IPS-15b (cell line): Measurements from ENCODE around the gene LHCGR.
A peak's percentile ranks its signal among the peaks of the same experiment; 100 is the strongest.

Experiments
- H3K27me3 ChIP-seq: one replicate; pipeline ENCODE4 v1.6.1; 2013; ENCODE audit warnings: low read length; ENCODE audit not compliant: control insufficient read depth, insufficient read depth
- H3K36me3 ChIP-seq: one replicate; pipeline ENCODE4 v1.6.1; 2013; ENCODE audit warnings: low read length; ENCODE audit not compliant: control insufficient read depth, insufficient read depth
- H3K4me1 ChIP-seq: one replicate; pipeline ENCODE4 v1.6.1; 2013; ENCODE audit warnings: mild to moderate bottlenecking, low read length; ENCODE audit not compliant: control insufficient read depth, insufficient read depth
- H3K4me3 ChIP-seq: one replicate; pipeline ENCODE4 v1.5.1; 2013; ENCODE audit warnings: low read depth, low read length
- H3K9ac ChIP-seq: one replicate; pipeline ENCODE4 v1.6.1; 2013; ENCODE audit warnings: low read depth, mild to moderate bottlenecking, low read length
- H3K9me3 ChIP-seq: one replicate; pipeline ENCODE4 v1.6.1; 2013; ENCODE audit warnings: mild to moderate bottlenecking, low read length; ENCODE audit not compliant: control insufficient read depth, insufficient read depth

Gene LHCGR

GRCh38 chr2:48755473-48755872 is at the start of gene LHCGR:
LHCGR (minus strand) TSS chr2:48755724; CDS start chr2:48755671, 53 bp downstream.
- no peak within 1 kb of the TSS for H3K9ac ChIP-seq
- no peaks in the 10 kb centered on the region for H3K9me3 ChIP-seq
- H3K27me3 ChIP-seq = peaks cover 13% of the 10 kb centered on the region
- H3K4me3 ChIP-seq = peak within 1 kb of the TSS; percentile 62
- H3K4me1 ChIP-seq = peaks cover 13% of the 10 kb centered on the region
- H3K36me3 ChIP-seq = no peaks in the 10 kb centered on the region

- H3K4me1 ChIP-seq = no peaks in the 10 kb centered on the region
- H3K4me3 ChIP-seq = no peak overlapping the region
- H3K36me3 ChIP-seq = no peaks in the 10 kb centered on the region
- H3K9ac ChIP-seq = no peak overlapping the region
- no peaks in the 10 kb centered on the region for H3K9me3 ChIP-seq
- H3K27me3 ChIP-seq = no peaks in the 10 kb centered on the region
Observed at GRCh38 chr2:48799601-48800000, 44.1 kb upstream of the LHCGR start.

- Histone ChIP-seq H3K27me3 (no peaks in the 10 kb centered on the region), H3K4me1 (peaks cover 19% of the 10 kb centered on the region), H3K4me3 (no peak overlapping the region), H3K9me3 (no peaks in the 10 kb centered on the region), H3K9ac (no peak overlapping the region), H3K36me3 (no peaks in the 10 kb centered on the region)
Observed at GRCh38 chr2:48795065-48795464, 39.5 kb upstream of the LHCGR start.

GRCh38 chr2:48793671-48794070 is 38.1 kb upstream of the LHCGR start:
- Histone ChIP-seq H3K36me3 (no peaks in the 10 kb centered on the region), H3K4me3 (no peak overlapping the region), H3K9me3 (no peaks in the 10 kb centered on the region), H3K27me3 (no peaks in the 10 kb centered on the region), H3K9ac (no peak overlapping the region), H3K4me1 (peaks cover 19% of the 10 kb centered on the region)

- Histone ChIP-seq H3K27me3 (no peaks in the 10 kb centered on the region), H3K9ac (no peak overlapping the region)
Observed at GRCh38 chr2:48792030-48792429, 36.5 kb upstream of the LHCGR start.

GRCh38 chr2:48790407-48791170 is 35.1 kb upstream of the LHCGR start:
- H3K4me1 ChIP-seq = peaks cover 19% of the 10 kb centered on the region
- H3K27me3 ChIP-seq = no peaks in the 10 kb centered on the region

More at GRCh38 chr2:48792030-48792429, 36.5 kb upstream of the LHCGR start:
- peaks cover 19% of the 10 kb centered on the region for H3K4me1 ChIP-seq
- no peak overlapping the region for H3K4me3 ChIP-seq
- no peaks in the 10 kb centered on the region for H3K36me3 ChIP-seq
- no peaks in the 10 kb centered on the region for H3K9me3 ChIP-seq

GRCh38 chr2:48787580-48787979 is 32.1 kb upstream of the LHCGR start:
- Histone ChIP-seq H3K4me3 (no peak overlapping the region), H3K4me1 (peaks cover 19% of the 10 kb centered on the region), H3K36me3 (no peaks in the 10 kb centered on the region), H3K27me3 (no peaks in the 10 kb centered on the region), H3K9me3 (no peaks in the 10 kb centered on the region), H3K9ac (no peak overlapping the region)

More at GRCh38 chr2:48790407-48791170, 35.1 kb upstream of the LHCGR start:
- H3K4me3 ChIP-seq = no peak overlapping the region
- no peaks in the 10 kb centered on the region for H3K36me3 ChIP-seq
- H3K9ac ChIP-seq = no peak overlapping the region
- H3K9me3 ChIP-seq = no peaks in the 10 kb centered on the region

GRCh38 chr2:48781366-48781765 is 25.8 kb upstream of the LHCGR start:
- H3K4me3 ChIP-seq = no peak overlapping the region
- no peak overlapping the region for H3K9ac ChIP-seq
- peaks cover 6% of the 10 kb centered on the region for H3K4me1 ChIP-seq
- H3K27me3 ChIP-seq = no peaks in the 10 kb centered on the region
- no peaks in the 10 kb centered on the region for H3K9me3 ChIP-seq
- H3K36me3 ChIP-seq = no peaks in the 10 kb centered on the region

- Histone ChIP-seq H3K9me3 (no peaks in the 10 kb centered on the region), H3K4me1 (peaks cover 6% of the 10 kb centered on the region), H3K4me3 (no peak overlapping the region), H3K36me3 (no peaks in the 10 kb centered on the region), H3K9ac (no peak overlapping the region), H3K27me3 (no peaks in the 10 kb centered on the region)
Observed at GRCh38 chr2:48779019-48779716, 23.6 kb upstream of the LHCGR start.

GRCh38 chr2:48774251-48774650 is 18.7 kb upstream of the LHCGR start:
- Histone ChIP-seq H3K9me3 (no peaks in the 10 kb centered on the region), H3K4me1 (peaks cover 6% of the 10 kb centered on the region), H3K4me3 (no peak overlapping the region), H3K9ac (no peak overlapping the region), H3K36me3 (no peaks in the 10 kb centered on the region), H3K27me3 (no peaks in the 10 kb centered on the region)

- no peak overlapping the region for H3K9ac ChIP-seq
- H3K36me3 ChIP-seq = no peaks in the 10 kb centered on the region
- H3K9me3 ChIP-seq = no peaks in the 10 kb centered on the region
- no peaks in the 10 kb centered on the region for H3K4me1 ChIP-seq
- no peaks in the 10 kb centered on the region for H3K27me3 ChIP-seq
- no peak overlapping the region for H3K4me3 ChIP-seq
Observed at GRCh38 chr2:48771241-48772014, 15.9 kb upstream of the LHCGR start.
